Neural progenitor cell (in vitro differentiated cells): ENCODE results near the gene DOCK3. TPM values are rescaled to one million over a fixed set of nuclear protein-coding genes. Genes with fewer than 3 reads are reported as not detected.
A peak's percentile ranks its signal among the peaks of the same experiment; 100 is the strongest.

Source experiments
- DNase-seq: peaks from one replicate; pipeline ENCODE4 v3.0.0-alpha.2; 2016; ENCODE audit warnings: low spot score
- H2AFZ ChIP-seq: fragments of 200-600 bp; sonication (generic); replicated peaks from 2 replicates; pipeline ENCODE4 v1.6.1; 2016; ENCODE audit warnings: antibody characterized with exemption
- H3F3A ChIP-seq: fragments of 200-600 bp; sonication (generic); 2 replicates; pipeline ENCODE4 v1.6.1; 2016; ENCODE audit warnings: antibody characterized with exemption, low read depth
- H3K27ac ChIP-seq: fragments of 200-600 bp; sonication (generic); 2 replicates; pipeline ENCODE4 v1.5.1; 2016; ENCODE audit warnings: mild to moderate bottlenecking
- H3K27me3 ChIP-seq: fragments of 200-600 bp; sonication (generic); 2 replicates; pipeline ENCODE4 v1.6.1; 2016; ENCODE audit warnings: mild to moderate bottlenecking, moderate library complexity
- H3K36me3 ChIP-seq: fragments of 200-600 bp; sonication (generic); 2 replicates; pipeline ENCODE4 v1.5.1; 2016
- H3K4me1 ChIP-seq: fragments of 200-600 bp; sonication (generic); 2 replicates; pipeline ENCODE4 v1.6.1; 2016; ENCODE audit warnings: mixed run types
- H3K4me2 ChIP-seq: fragments of 200-600 bp; sonication (generic); 2 replicates; pipeline ENCODE4 v1.6.1; 2016
- H3K4me3 ChIP-seq: fragments of 200-600 bp; sonication (generic); 2 replicates; pipeline ENCODE4 v1.5.1; 2016
- H3K79me2 ChIP-seq: fragments of 200-600 bp; sonication (generic); 2 replicates; pipeline ENCODE4 v1.6.1; 2016; ENCODE audit warnings: low read depth
- H3K9ac ChIP-seq: fragments of 200-600 bp; sonication (generic); 2 replicates; pipeline ENCODE4 v1.6.1; 2016
- H3K9me3 ChIP-seq: fragments of 200-600 bp; sonication (generic); 2 replicates; pipeline ENCODE4 v1.5.1; 2016; ENCODE audit warnings: low read depth
- H4K20me1 ChIP-seq: fragments of 200-600 bp; sonication (generic); 2 replicates; pipeline ENCODE4 v1.6.1; 2016; ENCODE audit warnings: low read depth
- H3K27ac Mint-ChIP-seq: 3 replicates; pipeline ENCODE4 v1.8.0; 2021; ENCODE audit warnings: mixed read lengths
- H3K27me3 Mint-ChIP-seq: 2 replicates; pipeline ENCODE4 v1.8.0; 2022; ENCODE audit warnings: low read depth, mild to moderate bottlenecking, inconsistent platforms, moderate library complexity, mixed read lengths; ENCODE audit not compliant: insufficient read depth
- H3K36me3 Mint-ChIP-seq: 3 replicates; pipeline ENCODE4 v1.8.0; 2021; ENCODE audit warnings: mixed read lengths
- H3K4me1 Mint-ChIP-seq: 3 replicates; pipeline ENCODE4 v1.8.0; 2021; ENCODE audit warnings: mixed read lengths
- H3K4me3 Mint-ChIP-seq: 3 replicates; pipeline ENCODE4 v1.8.0; 2021; ENCODE audit warnings: mild to moderate bottlenecking, moderate library complexity, mixed read lengths
- H3K9me3 Mint-ChIP-seq: 3 replicates; pipeline ENCODE4 v1.8.0; 2020; ENCODE audit warnings: mixed read lengths
- EZH2 ChIP-seq: fragments of 200-600 bp; sonication (generic); IDR thresholded peaks from 2 replicates; pipeline ENCODE4 v1.6.1; 2017; ENCODE audit warnings: antibody characterized with exemption, mild to moderate bottlenecking, moderate library complexity
- EZH2phosphoT487 ChIP-seq: fragments of 200-600 bp; sonication (generic); IDR thresholded peaks from 2 replicates; pipeline ENCODE4 v1.6.1; 2017; ENCODE audit warnings: antibody characterized with exemption
- total RNA-seq: library from RNA; depleted of rRNA; stranded (reverse); fragments of >200 nt; gene quantifications from 2 replicates; pipeline ENCODE4 v1.2.3, GENCODE V29; 2015; ENCODE audit warnings: low replicate concordance
- TF ChIP-seq, protein P1 (sequence below): fragments of 200-600 bp; sonication (generic); IDR thresholded peaks from 2 replicates; pipeline ENCODE4 v1.5.1; 2017; ENCODE audit warnings: antibody characterized with exemption, mild to moderate bottlenecking

The DOCK3 gene
- total RNA-seq, 1 donor from 2014 or later: 10.7 TPM

DNA sequence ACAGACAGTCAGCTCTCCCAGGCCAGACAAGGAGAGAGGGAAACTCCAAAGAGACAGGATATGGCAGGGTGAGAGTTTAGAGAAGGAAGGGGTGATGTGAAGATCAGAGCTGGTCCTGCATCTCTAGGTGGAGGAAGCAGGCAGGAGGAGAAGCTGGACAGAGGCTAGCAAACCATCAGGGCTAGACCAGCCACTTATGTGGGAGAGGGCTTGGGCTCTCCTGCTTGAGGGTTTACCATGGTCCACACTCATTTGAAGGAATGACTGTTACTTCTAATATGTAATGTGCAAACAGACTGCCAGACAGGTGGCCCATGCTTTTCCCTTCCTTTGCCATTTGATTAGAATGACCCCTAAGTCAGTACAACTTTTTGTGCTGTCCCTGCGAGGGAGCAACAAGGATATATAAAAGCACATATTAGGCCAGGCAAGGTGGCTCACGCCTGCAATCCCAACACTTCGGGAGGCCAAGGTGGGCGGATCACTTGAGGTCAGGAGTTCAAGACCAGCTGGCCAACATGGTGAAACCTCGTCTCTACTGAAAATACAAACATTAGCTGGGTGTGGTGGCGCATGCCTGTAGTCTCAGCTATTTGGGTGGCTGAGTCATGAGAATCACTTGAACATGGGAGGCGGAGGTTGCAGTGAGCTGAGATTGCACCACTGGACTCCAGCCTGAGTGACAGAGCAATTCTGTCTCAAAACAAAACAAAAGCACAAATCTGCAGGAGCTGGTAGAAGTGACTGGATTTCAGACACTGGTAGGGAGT, 669.4 kb downstream of the DOCK3 start:
- H3K79me2 ChIP-seq: no peaks in the 10 kb centered on the region
- no peak for TF ChIP-seq EZH2
- TF ChIP-seq EZH2phosphoT487: no peak
- TF ChIP-seq, protein P1, sequence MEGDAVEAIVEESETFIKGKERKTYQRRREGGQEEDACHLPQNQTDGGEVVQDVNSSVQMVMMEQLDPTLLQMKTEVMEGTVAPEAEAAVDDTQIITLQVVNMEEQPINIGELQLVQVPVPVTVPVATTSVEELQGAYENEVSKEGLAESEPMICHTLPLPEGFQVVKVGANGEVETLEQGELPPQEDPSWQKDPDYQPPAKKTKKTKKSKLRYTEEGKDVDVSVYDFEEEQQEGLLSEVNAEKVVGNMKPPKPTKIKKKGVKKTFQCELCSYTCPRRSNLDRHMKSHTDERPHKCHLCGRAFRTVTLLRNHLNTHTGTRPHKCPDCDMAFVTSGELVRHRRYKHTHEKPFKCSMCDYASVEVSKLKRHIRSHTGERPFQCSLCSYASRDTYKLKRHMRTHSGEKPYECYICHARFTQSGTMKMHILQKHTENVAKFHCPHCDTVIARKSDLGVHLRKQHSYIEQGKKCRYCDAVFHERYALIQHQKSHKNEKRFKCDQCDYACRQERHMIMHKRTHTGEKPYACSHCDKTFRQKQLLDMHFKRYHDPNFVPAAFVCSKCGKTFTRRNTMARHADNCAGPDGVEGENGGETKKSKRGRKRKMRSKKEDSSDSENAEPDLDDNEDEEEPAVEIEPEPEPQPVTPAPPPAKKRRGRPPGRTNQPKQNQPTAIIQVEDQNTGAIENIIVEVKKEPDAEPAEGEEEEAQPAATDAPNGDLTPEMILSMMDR: no peak
- Mint-ChIP-seq H3K36me3 (peaks cover 6% of the 10 kb centered on the region), H3K4me3 (peak overlapping the region; percentile 53), H3K9me3 (no peaks in the 10 kb centered on the region), H3K27ac (no peak overlapping the region), H3K27me3 (no peaks in the 10 kb centered on the region), H3K4me1 (peaks cover 21% of the 10 kb centered on the region)
- H3F3A ChIP-seq: no peaks in the 10 kb centered on the region
- no peaks in the 10 kb centered on the region for H4K20me1 ChIP-seq
- H3K27me3 ChIP-seq: no peaks in the 10 kb centered on the region
- no peak overlapping the region for H3K27ac ChIP-seq
- no peak overlapping the region for H3K9ac ChIP-seq
- no peak overlapping the region for H3K4me2 ChIP-seq
- H3K36me3 ChIP-seq: no peaks in the 10 kb centered on the region
- H2AFZ ChIP-seq: no peak overlapping the region
- H3K4me1 ChIP-seq: peaks cover 8% of the 10 kb centered on the region
- no peak for DNase-seq
- no peaks in the 10 kb centered on the region for H3K9me3 ChIP-seq
- H3K4me3 ChIP-seq: no peak overlapping the region

DNA sequence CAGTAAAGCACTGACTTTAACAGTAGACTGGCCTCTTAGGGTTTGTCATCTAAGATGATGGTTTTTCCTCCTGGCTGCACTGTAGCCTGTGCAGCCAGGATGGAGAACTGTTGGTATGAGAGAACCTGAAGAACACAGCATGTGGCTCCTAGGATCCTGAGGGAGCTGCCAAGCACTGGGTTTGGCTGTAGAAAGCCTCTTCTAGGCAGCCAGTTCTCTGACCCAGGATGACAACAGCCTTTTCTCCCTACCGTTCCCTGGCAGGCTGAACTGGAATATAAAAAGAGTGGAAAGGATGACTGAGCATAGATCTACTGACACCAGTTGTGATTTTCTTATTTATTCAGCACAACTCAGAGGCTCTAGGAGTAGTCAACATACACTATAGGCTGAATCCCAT, 676.0 kb downstream of the DOCK3 start:
- no peak for TF ChIP-seq EZH2phosphoT487
- TF ChIP-seq EZH2: no peak
- TF ChIP-seq, protein P1: no peak

DNA sequence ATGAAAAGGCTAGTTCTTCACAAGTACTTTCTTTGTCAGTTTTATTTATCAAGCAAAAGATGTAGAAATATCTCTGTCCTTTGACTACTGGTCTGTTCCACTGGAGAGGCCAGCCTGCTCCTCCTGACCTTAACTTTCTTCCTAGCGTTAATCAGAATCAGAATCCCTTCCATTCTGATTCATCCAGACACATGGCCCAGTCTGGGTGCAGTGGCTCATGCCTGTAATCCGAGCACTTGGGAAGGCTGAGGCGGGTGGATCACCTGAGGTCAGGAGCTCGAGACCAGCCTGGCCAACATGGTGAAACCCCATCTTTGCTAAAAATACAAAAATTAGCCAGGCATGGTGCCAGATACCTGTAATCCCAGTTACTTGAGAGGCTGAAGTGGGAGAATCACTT, 678.4 kb downstream of the DOCK3 start:
- H3K4me1 Mint-ChIP-seq: no peaks in the 10 kb centered on the region
- no peak overlapping the region for H3K9ac ChIP-seq
- H3K27ac Mint-ChIP-seq: no peak overlapping the region
- no peaks in the 10 kb centered on the region for H3K79me2 ChIP-seq
- H3K4me2 ChIP-seq: no peak overlapping the region
- no peak overlapping the region for H3K4me3 ChIP-seq
- peaks cover 7% of the 10 kb centered on the region for H3K36me3 Mint-ChIP-seq
- no peaks in the 10 kb centered on the region for H3F3A ChIP-seq
- no peaks in the 10 kb centered on the region for H3K9me3 Mint-ChIP-seq
- H2AFZ ChIP-seq: no peak overlapping the region
- H3K27me3 Mint-ChIP-seq: peaks cover 3% of the 10 kb centered on the region
- H3K36me3 ChIP-seq: no peaks in the 10 kb centered on the region
- TF ChIP-seq EZH2phosphoT487: no peak
- TF ChIP-seq, protein P1: no peak
- no peak for TF ChIP-seq EZH2
- H3K9me3 ChIP-seq: no peaks in the 10 kb centered on the region
- no peak overlapping the region for H3K27ac ChIP-seq
- peaks cover 4% of the 10 kb centered on the region for H3K4me1 ChIP-seq
- H3K4me3 Mint-ChIP-seq: no peak overlapping the region
- DNase-seq: no peak
- H3K27me3 ChIP-seq: no peaks in the 10 kb centered on the region
- no peaks in the 10 kb centered on the region for H4K20me1 ChIP-seq

More for the DNA sequence above, 676.0 kb downstream of the DOCK3 start:
- peaks cover 4% of the 10 kb centered on the region for H3K4me1 ChIP-seq
- no peaks in the 10 kb centered on the region for H3K36me3 ChIP-seq
- Mint-ChIP-seq H3K9me3 (no peaks in the 10 kb centered on the region), H3K4me1 (no peaks in the 10 kb centered on the region), H3K36me3 (peaks cover 7% of the 10 kb centered on the region), H3K27me3 (peaks cover 2% of the 10 kb centered on the region), H3K4me3 (no peak overlapping the region), H3K27ac (no peak overlapping the region)
- H4K20me1 ChIP-seq: no peaks in the 10 kb centered on the region
- H3K27me3 ChIP-seq: no peaks in the 10 kb centered on the region
- no peak overlapping the region for H2AFZ ChIP-seq
- H3K79me2 ChIP-seq: no peaks in the 10 kb centered on the region
- H3K9ac ChIP-seq: no peak overlapping the region
- H3K9me3 ChIP-seq: no peaks in the 10 kb centered on the region
- H3F3A ChIP-seq: no peaks in the 10 kb centered on the region
- no peak for DNase-seq
- no peak overlapping the region for H3K4me3 ChIP-seq
- H3K4me2 ChIP-seq: no peak overlapping the region
- no peak overlapping the region for H3K27ac ChIP-seq
